ENCODE results near the gene RBMY1E.
"Not testable (repeated sequence)": the region's sequence is repeated elsewhere in the genome, so short reads cannot be mapped to it uniquely, and the experiment has no call there.

RBMY1E gene

DNA sequence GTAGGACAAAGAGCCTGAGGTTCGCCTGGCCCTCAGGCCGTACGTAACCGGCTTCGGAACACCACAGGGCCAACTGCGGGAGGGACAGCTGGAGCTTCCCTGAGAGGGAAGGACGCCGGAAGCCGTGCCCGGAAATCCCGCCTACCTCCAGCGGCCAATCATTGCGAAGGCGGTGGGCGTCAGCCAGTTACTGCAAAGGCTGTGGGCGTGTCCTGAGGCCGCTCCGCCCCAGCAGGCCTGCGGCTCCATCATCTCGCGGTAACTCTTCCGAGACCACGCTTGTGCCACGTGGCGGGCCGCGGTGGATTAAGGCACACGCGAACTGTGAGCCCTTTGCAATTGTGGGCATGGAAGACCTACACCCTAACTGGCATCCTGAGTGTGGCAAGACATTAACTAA is at the start of gene RBMY1E:
TSS of gene RBMY1E (minus strand) at position 101 of the 400 bp plus-strand sequence. CDS start 1,978 bp downstream, outside the sequence.
- DNase-seq, result not testable (repeated sequence)

DNA sequence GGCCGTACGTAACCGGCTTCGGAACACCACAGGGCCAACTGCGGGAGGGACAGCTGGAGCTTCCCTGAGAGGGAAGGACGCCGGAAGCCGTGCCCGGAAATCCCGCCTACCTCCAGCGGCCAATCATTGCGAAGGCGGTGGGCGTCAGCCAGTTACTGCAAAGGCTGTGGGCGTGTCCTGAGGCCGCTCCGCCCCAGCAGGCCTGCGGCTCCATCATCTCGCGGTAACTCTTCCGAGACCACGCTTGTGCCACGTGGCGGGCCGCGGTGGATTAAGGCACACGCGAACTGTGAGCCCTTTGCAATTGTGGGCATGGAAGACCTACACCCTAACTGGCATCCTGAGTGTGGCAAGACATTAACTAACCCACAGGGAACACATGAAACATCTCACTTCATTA is 23.4 kb downstream of the RBMY1E start, which contains the start of gene RBMY1D:
TSS of gene RBMY1D (minus strand) at position 101 of the 400 bp plus-strand sequence. CDS start 2,013 bp downstream, outside the sequence.
- not testable (repeated sequence) for DNase-seq

DNA sequence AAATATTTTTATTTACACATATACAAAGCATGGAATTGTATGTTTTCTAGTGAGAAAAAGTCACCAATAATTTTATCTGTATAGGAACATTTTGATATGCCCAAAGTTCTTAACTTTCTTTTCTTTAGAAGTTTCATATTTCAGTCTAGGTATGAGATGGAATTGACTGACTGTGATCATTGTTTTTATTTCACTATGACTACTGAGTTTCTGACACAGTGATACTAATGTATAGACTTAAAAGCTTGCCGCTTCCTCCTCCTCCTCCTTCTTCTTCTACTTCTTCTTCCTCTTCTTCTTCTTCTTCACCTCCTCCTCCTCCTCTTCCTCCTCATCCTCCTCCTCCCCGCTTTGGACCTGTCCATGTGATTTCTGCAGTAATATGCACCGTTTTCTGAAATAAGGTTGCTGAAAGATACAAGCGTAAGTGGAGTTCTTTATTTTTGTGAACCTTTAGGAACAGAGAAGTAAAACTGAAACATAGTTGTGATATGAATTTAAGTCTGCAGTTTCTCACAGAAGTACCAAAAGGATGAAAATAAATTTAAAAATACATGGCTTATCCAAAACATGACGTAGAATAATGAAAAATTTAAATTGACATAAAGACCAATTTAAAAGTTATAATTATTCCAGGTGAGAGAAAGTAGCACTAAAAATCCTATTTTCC is 48.3 kb downstream of the RBMY1E start:
- DNase-seq, result not testable (repeated sequence)

Measured in NCI-H2029 (cell line).